Left kidney (tissue), 2 donors: ENCODE results near the gene ZFX. TPM values are rescaled to one million over a fixed set of nuclear protein-coding genes. Genes with fewer than 3 reads are reported as not detected.

Experiments
- DNase-seq: peaks from one replicate; pipeline ENCODE4 v3.0.0-alpha.2; 2013
- polyA plus RNA-seq: library from polyadenylated mRNA; unstranded; fragments of 120-200 nt; gene quantifications from one replicate; pipeline ENCODE4 v1.2.1, GENCODE V29; 2013; ENCODE audit not compliant: insufficient read length

The ZFX gene
- polyA plus RNA-seq, 1 donor: 36.1 TPM

DNA sequence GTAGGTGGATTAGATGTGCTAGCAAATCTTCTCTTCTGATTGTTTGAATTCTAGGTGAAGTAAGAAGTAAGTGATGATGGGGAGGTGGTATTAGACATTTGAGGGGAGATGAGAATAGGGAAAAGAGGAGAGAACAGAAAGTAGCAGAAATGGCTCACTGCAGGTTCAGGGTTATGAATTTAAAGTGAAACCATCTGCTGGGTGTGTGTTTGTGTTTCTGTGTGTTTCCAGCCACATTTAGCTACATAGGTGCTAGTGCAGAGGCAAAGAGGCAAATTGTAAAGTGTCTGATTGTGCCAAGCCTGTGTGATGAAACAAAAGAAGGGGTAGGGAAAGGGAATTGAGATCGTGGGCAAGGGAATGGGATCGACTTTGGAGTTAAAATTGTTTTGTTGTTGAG, 50.6 kb downstream of the ZFX start:
- DNase-seq: no peak

DNA sequence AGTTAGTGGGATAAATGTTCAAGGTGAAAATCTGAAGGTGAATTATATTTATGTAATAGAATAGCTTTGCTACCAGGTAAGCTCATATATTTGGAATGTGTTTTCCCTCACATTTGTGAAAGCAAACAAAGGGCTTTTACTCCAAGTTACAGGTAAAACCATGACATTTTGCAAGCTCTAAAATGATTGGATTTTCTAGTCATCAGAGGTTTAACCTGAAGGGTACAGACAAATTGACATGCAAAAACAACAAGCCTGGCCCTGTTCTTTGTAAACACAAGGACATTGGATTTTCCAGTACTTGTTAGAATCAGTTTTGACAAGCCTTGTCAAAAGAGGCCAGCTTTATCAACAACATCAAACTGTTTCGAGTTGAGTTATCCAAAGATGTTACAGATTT, 51.7 kb downstream of the ZFX start:
- no peak for DNase-seq

DNA sequence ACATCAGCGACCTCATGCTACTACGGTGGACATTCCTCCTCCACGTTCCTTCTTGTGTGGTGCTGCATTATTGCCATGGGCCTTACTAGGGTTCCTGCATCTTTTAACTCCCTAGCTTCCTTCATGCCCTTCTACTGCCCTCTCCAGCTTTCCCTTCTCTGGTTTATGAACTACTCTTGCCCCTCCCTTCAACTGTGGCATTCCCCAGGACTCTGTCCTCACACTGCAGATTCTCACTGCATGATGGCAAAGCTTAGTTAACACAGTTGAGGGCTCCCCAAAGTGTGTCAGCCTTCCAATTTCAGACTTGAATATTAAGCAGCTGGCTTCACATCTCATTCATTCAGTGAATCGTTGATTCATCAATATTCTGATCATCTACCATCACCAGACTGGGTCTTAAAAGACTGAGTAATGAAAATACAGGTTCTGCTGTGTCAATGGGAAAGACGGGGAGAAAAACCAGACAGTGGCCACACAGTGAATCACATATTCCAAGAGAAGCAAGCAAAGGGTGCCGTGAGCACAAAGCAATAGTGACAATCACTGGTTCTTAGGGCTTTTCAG, 53.0 kb downstream of the ZFX start:
- DNase-seq: no peak

- no peak for DNase-seq
Observed at GRCh38 chrX:24203072-24203808, 53.7 kb downstream of the ZFX start.

DNA sequence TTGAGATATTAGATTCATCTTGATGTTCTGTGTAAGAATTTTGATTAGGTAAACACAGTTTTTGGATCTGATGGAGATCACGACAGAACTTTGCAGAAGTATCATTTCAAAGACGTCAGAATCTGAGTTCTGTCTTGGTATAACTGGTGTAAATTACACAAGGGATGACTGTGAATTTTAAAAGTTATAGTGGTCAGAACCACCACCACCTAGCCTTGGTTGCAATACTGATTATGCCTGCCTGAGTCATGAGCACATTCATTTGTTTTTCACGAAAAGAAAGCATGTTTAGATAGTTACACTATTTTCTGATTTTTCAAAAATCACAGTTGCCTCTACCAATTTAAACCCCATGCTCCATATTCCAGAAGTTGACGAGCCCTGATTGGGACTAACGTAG, 54.8 kb downstream of the ZFX start:
- DNase-seq: no peak

DNA sequence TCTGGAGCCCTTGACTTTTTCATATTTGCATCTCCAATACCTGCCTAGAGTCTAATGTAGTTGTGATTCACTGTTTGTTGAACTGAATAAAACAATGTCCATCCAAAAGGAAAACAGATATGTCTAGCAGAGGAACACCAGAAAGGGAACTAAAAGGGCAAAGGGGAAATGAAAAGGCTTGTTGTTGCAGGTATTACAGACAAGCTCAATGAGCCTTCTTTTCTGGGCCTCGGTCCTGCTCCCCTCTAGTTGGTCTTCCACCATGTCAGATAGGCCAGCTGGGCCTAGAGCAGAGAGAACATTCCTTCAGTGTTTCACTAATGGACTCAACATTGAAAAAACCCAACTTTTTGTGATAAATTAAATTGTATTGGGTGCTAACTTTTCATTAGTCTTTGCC, 55.4 kb downstream of the ZFX start:
- DNase-seq: no peak

GRCh38 chrX:24207826-24208225, 58.3 kb downstream of the ZFX start:
- DNase-seq: no peak

DNA sequence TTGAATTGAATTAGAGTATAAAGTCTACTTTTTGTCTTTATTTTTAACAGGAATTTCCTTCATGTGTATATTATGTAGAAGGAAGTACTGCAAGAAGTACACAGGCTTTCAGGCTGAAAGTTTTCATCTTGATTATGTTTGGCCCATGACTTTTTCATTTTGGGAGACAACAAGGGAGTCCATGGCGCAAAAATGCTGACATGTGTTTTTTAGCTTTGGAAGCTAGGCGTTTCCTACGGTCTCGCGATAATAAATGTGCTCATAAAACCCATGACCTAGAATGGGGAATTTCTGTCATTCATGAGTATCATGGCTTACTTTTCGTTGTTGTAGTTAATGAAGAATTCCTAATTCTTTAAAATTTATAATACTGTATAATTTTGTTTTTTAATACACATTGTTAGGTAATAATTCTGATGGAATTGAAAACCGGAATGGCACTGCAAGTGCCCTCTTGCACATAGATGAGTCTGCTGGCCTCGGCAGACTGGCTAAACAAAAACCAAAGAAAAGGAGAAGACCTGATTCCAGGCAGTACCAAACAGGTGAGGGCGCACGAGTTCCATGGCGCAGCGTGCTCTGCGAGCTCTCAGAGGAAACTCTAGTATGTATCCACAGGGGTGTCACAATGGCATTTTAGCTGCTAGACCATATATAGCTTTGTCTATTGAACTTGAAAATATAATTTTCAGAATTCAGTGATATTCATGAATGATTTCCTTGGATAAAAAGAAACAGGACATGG, 59.1 kb downstream of the ZFX start:
- no peak for DNase-seq

DNA sequence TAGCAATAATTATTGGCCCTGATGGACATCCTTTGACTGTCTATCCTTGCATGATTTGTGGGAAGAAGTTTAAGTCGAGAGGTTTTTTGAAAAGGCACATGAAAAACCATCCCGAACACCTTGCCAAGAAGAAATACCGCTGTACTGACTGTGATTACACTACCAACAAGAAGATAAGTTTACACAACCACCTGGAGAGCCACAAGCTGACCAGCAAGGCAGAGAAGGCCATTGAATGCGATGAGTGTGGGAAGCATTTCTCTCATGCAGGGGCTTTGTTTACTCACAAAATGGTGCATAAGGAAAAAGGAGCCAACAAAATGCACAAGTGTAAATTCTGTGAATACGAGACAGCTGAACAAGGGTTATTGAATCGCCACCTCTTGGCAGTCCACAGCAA, 60.7 kb downstream of the ZFX start:
- DNase-seq: no peak

- no peak for DNase-seq
Observed at GRCh38 chrX:24214568-24214967, 65.0 kb downstream of the ZFX start.

GRCh38 chrX:24215272-24215671, 65.7 kb downstream of the ZFX start:
- DNase-seq: no peak

DNA sequence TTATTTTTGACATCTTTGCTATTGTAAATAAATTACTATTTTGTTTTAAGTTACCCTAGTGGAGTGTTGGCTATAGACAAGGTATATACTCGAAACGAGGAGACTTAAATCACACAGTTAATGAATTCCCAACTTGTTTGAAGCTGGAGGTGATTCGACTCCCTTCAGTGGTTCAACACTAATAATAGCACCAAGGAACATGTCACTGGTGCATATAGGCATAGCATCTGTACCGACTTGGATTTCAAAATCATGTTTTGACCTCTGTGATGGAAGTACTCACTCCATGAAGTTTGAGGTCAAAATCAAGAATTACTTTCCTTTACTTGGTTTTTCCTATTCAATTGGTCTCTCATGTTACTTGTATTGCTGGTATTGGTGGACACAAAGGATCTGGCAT, 66.5 kb downstream of the ZFX start:
- DNase-seq: no peak

GRCh38 chrX:24216827-24217226, 67.3 kb downstream of the ZFX start:
- DNase-seq: no peak

- no peak for DNase-seq
Observed at GRCh38 chrX:24219320-24219719, 69.8 kb downstream of the ZFX start.

DNA sequence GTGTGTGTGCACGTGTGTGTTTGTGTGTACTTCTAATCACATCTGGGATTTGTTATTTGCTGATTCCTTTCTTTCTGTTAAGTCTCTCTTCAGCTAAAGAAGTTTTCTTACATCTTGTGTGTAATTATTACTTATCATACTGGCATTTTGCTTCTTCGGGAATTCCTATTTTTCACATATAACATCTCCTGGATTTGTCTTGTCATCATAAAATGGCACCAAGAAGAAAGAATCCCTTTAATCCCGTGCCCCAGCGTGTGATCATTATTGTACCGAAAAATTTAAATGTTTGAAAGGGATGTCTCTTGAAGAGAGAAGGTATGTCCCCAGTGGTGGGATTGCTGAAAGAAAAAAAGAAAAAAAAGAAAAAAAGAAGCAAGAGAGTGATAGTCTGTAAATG, 72.3 kb downstream of the ZFX start:
- DNase-seq: no peak

DNA sequence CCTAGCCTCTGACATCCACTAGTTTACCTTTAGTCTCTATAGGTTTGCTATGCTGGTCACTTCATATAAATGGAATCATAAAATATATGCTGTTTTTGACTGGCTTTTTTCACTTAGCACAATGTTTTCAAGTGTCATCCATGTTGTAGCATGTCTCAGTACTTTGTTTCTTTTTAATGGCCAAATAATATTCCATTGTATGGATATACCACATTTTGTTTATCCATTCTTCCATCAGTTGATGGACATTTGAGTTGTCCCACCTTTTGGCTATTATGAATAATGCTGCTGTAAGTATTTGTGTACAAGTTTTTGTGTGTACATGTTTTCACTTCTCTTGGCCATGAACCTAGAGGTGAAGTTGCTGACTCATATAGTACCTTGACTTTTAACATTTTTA, 75.7 kb downstream of the ZFX start:
- no peak for DNase-seq

GRCh38 chrX:24226176-24226575, 76.6 kb downstream of the ZFX start:
- DNase-seq: no peak

DNA sequence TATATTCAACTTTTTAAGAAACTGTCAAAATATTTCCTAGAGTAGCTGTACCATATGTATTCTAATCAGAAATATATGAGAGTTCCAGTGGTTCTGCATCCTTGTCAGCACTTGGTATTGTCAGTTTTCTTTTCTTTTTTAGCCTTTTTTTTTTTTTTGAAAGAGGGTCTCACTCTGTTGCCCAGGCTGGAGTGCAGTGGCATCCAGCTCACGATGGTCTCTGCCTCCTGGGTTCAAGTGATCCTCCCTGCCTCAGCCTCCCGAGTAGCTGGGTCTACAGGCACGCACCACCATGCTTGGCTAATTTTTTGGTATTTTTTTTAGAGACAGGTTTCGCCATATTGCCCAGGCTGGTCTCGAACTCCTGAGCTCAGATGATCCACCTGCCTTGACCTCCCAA, 79.1 kb downstream of the ZFX start:
- no peak for DNase-seq

- no peak for DNase-seq
Observed at GRCh38 chrX:24229400-24229879, 79.9 kb downstream of the ZFX start.

DNA sequence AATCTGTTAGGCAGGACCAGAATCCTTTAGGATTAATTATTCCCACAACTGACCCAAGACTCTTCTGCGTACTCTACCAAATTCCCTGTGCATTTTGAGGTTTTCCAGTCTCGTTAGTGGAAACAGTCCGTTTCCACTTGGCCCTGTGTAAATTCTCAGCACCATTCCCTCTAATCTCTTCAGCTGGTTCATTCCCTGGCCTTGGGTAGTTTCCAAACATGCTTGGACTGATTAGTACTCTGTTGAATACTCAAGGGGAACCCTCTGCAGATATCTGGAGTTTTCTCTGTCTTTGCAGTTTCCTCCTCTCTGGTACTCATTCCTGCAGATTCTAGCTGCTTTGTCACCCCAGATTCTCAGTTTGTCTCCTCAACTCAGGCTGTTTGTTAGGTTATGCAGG, 80.4 kb downstream of the ZFX start:
- no peak for DNase-seq

- no peak for DNase-seq
Observed at GRCh38 chrX:24231131-24231540, 81.6 kb downstream of the ZFX start.

GRCh38 chrX:24231641-24232179, 82.2 kb downstream of the ZFX start:
- no peak for DNase-seq

DNA sequence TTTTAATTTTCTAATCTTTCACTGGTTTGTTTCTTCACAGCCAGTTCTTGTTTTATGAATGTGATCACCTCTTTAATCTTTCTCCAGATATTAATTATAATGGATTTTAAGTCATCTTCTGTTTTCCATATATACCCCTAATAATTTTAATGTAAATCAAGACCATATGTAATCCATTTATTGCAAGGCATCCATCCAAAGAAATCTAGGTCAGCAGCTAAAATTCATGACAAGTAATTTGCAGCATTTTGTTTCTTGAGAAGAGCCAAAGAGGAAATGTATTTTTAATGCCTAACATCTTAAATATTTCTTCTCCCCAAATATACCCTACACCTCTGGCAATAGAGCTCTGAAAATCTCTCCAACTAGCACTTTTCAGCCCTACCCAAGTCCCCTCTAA, 83.3 kb downstream of the ZFX start:
- no peak for DNase-seq
